CD4-positive, alpha-beta memory T cell (primary cell): ENCODE measurements around the gene CTTNBP2NL. TPM values are rescaled to one million over a fixed set of nuclear protein-coding genes. Genes with fewer than 3 reads are reported as not detected.
"Not testable (repeated sequence)": the region's sequence is repeated elsewhere in the genome, so short reads cannot be mapped to it uniquely, and the experiment has no call there.

Experiments
- CTCF ChIA-PET: fragments of 350-600 bp; sonication (Branson Sonifier 250); formaldehyde crosslinking; loops from one replicate; lab custom pipeline; 2021; ENCODE audit warnings: inconsistent platforms; ENCODE audit not compliant: partially characterized antibody; lab: Charles Lee
- POLR2A ChIA-PET: fragments of 350-600 bp; sonication (Branson Sonifier 250); formaldehyde crosslinking; loops from one replicate; lab custom pipeline; 2021; ENCODE audit not compliant: partially characterized antibody; lab: Charles Lee
- DNase-seq, 5 donors: peaks; one replicate each; pipeline versions ENCODE4 v3.0.0 to v3.0.0-alpha.2; 2020 to 2022; ENCODE audit warnings: mixed read lengths in 1 of 5
- H3K27ac ChIP-seq: one replicate; pipeline ENCODE4 v1.7.0; 2013; ENCODE audit warnings: low read depth, low read length
- H3K27me3 ChIP-seq: 2 replicates; pipeline ENCODE4 v1.7.0; 2013; ENCODE audit warnings: mild to moderate bottlenecking, low read length, moderate library complexity; ENCODE audit not compliant: insufficient read depth
- H3K36me3 ChIP-seq: 2 replicates; pipeline ENCODE4 v1.7.0; 2013; ENCODE audit warnings: mild to moderate bottlenecking, low read length, moderate library complexity; ENCODE audit not compliant: insufficient read depth
- H3K4me1 ChIP-seq: 2 replicates; pipeline ENCODE4 v1.7.0; 2013; ENCODE audit warnings: mild to moderate bottlenecking, low read length, moderate library complexity; ENCODE audit not compliant: insufficient read depth
- H3K4me3 ChIP-seq, 2 donors: one replicate each; pipeline ENCODE4 v1.7.0; 2013; ENCODE audit warnings: low read length in 2 of 2, mild to moderate bottlenecking in 1 of 2
- H3K9me3 ChIP-seq, 2 donors: one replicate each; pipeline ENCODE4 v1.7.0; 2013; ENCODE audit warnings: low read length in 2 of 2, control low read depth in 1 of 2; ENCODE audit not compliant: control insufficient read depth in 1 of 2
- H3K27ac Mint-ChIP-seq, 7 donors: one replicate each; pipeline ENCODE4 v1.8.0; 2020 to 2021; ENCODE audit warnings: mixed read lengths in 7 of 7, mild to moderate bottlenecking in 6 of 7, inconsistent platforms in 3 of 7, moderate library complexity in 3 of 7
- H3K27me3 Mint-ChIP-seq, 2 donors: one replicate each; pipeline ENCODE4 v1.8.0; 2020 to 2021; ENCODE audit warnings: mixed read lengths in 2 of 2
- H3K36me3 Mint-ChIP-seq, 2 donors: one replicate each; pipeline ENCODE4 v1.8.0; 2020 to 2021; ENCODE audit warnings: mixed read lengths in 2 of 2, inconsistent platforms in 1 of 2, mild to moderate bottlenecking in 1 of 2
- H3K4me1 Mint-ChIP-seq, 4 donors: one replicate each; pipeline ENCODE4 v1.8.0; 2020 to 2021; ENCODE audit warnings: mixed read lengths in 4 of 4, mild to moderate bottlenecking in 1 of 4
- H3K4me3 Mint-ChIP-seq, 8 donors: one replicate each; pipeline ENCODE4 v1.8.0; 2020 to 2021; ENCODE audit warnings: mixed read lengths in 8 of 8, mild to moderate bottlenecking in 7 of 8, moderate library complexity in 6 of 8, inconsistent platforms in 3 of 8
- H3K9me3 Mint-ChIP-seq, 8 donors: one replicate each; pipeline ENCODE4 v1.8.0; 2020 to 2021; ENCODE audit warnings: mixed read lengths in 8 of 8, mild to moderate bottlenecking in 5 of 8, inconsistent platforms in 3 of 8, moderate library complexity in 1 of 8
- intact Hi-C: fragments of 100-400 bp; cut with micrococcal nuclease; formaldehyde crosslinking; loops from one replicate; pipeline ENCODE4 v1.15.1; 2023
- polyA plus RNA-seq, 2 donors: library from polyadenylated mRNA; unstranded; fragments of 300-500 nt; fragmentation: Illumina TruSeq; gene quantifications; one replicate each; pipeline ENCODE4 v1.2.3, GENCODE V29; 2021
- total RNA-seq, 2 experiments: library from RNA; stranded (reverse); gene quantifications; one replicate each; pipeline ENCODE4 v1.2.3, GENCODE V29; 2021

CTTNBP2NL gene
- total and polyA plus RNA-seq, 4 experiments from 2014 or later = 0.24 to 0.84 (median 0.47) TPM; not detected in 1

DNA sequence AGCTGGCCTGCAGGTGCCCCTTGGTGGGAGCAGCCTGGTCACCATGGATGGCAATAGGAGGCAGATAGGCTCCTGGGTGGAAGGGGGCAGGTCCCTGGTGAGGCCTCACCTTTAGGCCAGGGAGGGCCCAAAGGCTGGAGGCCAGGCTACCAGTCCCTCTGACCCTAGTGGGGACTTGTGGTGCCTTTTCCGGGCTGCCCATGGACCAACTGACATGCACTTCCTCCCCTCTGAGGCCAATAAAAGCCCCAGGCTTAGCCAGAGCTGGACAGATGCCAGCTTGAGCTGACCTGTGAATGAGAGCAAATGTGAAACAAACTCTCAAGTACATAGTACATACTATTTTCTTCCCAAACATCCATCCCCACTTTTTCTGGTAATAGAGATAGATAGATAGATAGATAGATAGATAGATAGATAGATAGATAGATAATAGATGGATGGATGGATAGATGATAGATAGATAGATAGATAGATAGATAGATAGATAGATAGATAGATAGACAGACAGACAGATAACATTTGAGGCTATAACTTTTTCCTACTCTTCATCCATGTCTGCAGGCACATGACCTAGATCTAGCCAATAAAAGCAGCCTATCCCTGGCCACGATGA is 9.2 kb upstream of the CTTNBP2NL start:
- Mint-ChIP-seq H3K4me3 (no peak overlapping the region), H3K36me3 (no peaks in the 10 kb centered on the region), H3K27me3 (peaks cover 13 to 31% of the 10 kb centered on the region in 2 donors)

DNA sequence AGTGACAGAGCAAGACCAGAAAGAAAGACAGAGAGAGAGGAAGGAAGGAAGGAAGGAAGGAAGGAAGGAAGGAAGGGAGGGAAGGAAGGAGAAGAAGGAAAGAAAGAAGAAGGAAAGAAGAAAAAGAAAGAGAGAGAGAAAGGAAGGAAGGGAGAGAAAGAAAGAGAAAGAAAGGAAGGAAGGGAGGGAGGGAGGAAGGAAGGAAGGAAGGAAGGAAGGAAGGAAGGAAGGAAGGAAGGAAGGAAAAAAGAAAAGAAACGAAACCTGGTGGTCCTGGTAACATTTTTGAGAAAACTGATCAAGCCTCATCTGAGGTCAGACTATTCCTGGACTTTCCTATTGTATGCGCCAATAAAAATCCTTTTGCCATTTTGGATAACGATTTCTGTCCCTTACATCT is 8.2 kb upstream of the CTTNBP2NL start:
- Histone ChIP-seq H3K36me3 (no peaks in the 10 kb centered on the region), H3K27ac (no peak overlapping the region), H3K9me3 (no peaks in the 10 kb centered on the region), H3K4me3 (no peak overlapping the region), H3K27me3 (peaks cover 4% of the 10 kb centered on the region), H3K4me1 (peaks cover 5% of the 10 kb centered on the region)
- Mint-ChIP-seq H3K27me3 (peaks cover 13 to 32% of the 10 kb centered on the region in 2 donors), H3K4me1 (peaks cover 0 to 6% (median 3%) of the 10 kb centered on the region in 4 donors), H3K36me3 (no peaks in the 10 kb centered on the region), H3K27ac (no peak overlapping the region), H3K9me3 (no peaks in the 10 kb centered on the region), H3K4me3 (no peak overlapping the region)
- CTCF ChIA-PET = no interaction called here
- DNase-seq = no peak
- POLR2A ChIA-PET = no interaction called here
- intact Hi-C loops = no loop called here

More for the DNA sequence above, 9.2 kb upstream of the CTTNBP2NL start:
- H3K9me3 ChIP-seq = no peaks in the 10 kb centered on the region
- intact Hi-C loops = no loop called here
- DNase-seq = no peak
- H3K9me3 Mint-ChIP-seq = no peaks in the 10 kb centered on the region
- peaks cover 4% of the 10 kb centered on the region for H3K27me3 ChIP-seq
- H3K4me3 ChIP-seq = no peak overlapping the region
- CTCF ChIA-PET = interaction anchor here (0.8 kb wide), 1 partner anchor 80 kb away, joined by 3 read pairs; no protein-coding TSS in a partner anchor
- H3K36me3 ChIP-seq = no peaks in the 10 kb centered on the region
- no peak overlapping the region for H3K27ac Mint-ChIP-seq
- peaks cover 5% of the 10 kb centered on the region for H3K4me1 ChIP-seq
- H3K27ac ChIP-seq = no peak overlapping the region
- POLR2A ChIA-PET = no interaction called here
- peaks cover 0 to 6% (median 3%) of the 10 kb centered on the region in 4 donors for H3K4me1 Mint-ChIP-seq

DNA sequence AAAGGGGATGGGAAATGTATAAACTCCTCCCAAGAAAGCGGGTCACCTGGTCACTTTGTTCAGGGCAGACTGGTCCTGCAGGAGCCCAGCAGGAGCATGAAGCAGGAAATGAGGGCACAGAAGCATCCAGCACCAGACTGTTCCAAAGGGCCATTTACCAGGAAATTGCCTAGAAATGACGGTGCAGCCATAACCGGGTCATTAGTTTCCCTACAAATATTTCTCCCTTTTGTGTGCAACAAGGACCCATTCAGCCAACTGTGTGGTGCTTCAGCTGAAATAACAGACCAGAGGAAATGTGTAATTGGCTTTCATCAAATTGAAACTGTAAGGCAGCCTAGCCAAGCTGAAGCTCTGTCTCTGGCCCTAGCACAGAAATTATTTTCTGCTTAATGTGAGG is 7.6 kb upstream of the CTTNBP2NL start:
- H3K4me3 Mint-ChIP-seq = no peak overlapping the region
- Histone ChIP-seq H3K27ac (no peak overlapping the region), H3K27me3 (peaks cover 4% of the 10 kb centered on the region), H3K36me3 (no peaks in the 10 kb centered on the region), H3K4me3 (no peak overlapping the region), H3K4me1 (peaks cover 5% of the 10 kb centered on the region), H3K9me3 (no peaks in the 10 kb centered on the region)
- no peak overlapping the region for H3K27ac Mint-ChIP-seq
- CTCF ChIA-PET = interaction anchor here (7.1 kb wide), 1 partner anchor 77 kb away, joined by 203 read pairs; no protein-coding TSS in a partner anchor
- peaks cover 0 to 6% (median 3%) of the 10 kb centered on the region in 4 donors for H3K4me1 Mint-ChIP-seq
- no peaks in the 10 kb centered on the region for H3K36me3 Mint-ChIP-seq
- peaks cover 13 to 29% of the 10 kb centered on the region in 2 donors for H3K27me3 Mint-ChIP-seq
- intact Hi-C loops = no loop called here
- POLR2A ChIA-PET = no interaction called here
- H3K9me3 Mint-ChIP-seq = no peaks in the 10 kb centered on the region
- DNase-seq = no peak

DNA sequence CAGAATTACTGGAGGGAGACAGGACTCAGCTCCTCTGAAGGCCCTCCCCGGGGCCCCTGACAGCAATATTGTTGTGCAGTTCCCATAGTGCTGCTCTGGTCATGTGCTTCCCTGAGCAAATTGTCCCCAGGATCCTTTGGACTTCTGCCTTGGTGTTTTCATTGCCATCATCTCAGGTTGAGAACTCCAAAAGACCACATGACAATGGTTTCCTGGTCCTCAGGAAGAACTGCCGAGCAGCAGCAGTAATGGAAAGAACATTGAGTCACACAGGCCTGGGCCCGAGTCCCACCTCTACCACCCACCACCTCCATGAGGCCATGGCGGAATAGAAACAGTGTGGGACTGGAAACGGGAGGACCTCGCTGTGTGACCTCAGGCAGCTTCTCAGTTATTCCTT is 6.3 kb upstream of the CTTNBP2NL start:
- peaks cover 5% of the 10 kb centered on the region for H3K4me1 ChIP-seq
- CTCF ChIA-PET = interaction anchor here (0.7 to 7.1 kb wide), 10 partner anchors 9 to 330 kb away, joined by 3 to 203 read pairs (median 4); partner anchors contain the start of gene MOV10
- peaks cover 4% of the 10 kb centered on the region for H3K27me3 ChIP-seq
- Mint-ChIP-seq H3K36me3 (no peaks in the 10 kb centered on the region), H3K9me3 (no peaks in the 10 kb centered on the region), H3K4me3 (no peak overlapping the region), H3K27ac (no peak overlapping the region), H3K27me3 (peaks cover 12 to 28% of the 10 kb centered on the region in 2 donors), H3K4me1 (peaks cover 0 to 6% (median 4%) of the 10 kb centered on the region in 4 donors)
- no peaks in the 10 kb centered on the region for H3K36me3 ChIP-seq
- H3K9me3 ChIP-seq = no peaks in the 10 kb centered on the region
- intact Hi-C loops = loop anchor here (1.0 to 2.0 kb wide), 5 partner anchors 77 to 683 kb away; partner anchors contain the start of genes CAPZA1, LRIG2, RHOC and ST7L
- no peak overlapping the region for H3K27ac ChIP-seq
- H3K4me3 ChIP-seq = no peak overlapping the region
- no peak for DNase-seq
- POLR2A ChIA-PET = no interaction called here

DNA sequence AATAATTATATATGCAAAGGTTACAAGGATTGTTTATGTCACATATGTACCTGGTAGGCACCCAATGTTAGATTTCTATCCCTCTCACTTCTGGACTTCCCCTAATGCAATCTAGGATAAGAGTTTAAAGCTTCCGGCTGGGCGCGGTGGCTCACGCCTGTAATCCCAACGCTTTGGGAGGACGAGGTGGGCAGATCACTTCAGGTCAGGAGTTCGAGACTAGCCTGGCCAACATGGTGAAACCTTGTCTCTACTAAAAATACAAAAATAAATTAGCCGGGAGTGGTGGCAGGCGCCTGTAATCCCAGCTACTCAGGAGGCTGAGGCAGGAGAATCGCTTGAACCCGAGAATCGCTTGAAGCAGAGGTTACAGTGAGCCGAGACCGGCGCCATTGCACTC is 5.7 kb upstream of the CTTNBP2NL start:
- H3K9me3 Mint-ChIP-seq, H3K27ac Mint-ChIP-seq, H3K4me3 ChIP-seq, H3K9me3 ChIP-seq, H3K4me1 ChIP-seq, H3K36me3 ChIP-seq, H3K4me3 Mint-ChIP-seq, DNase-seq, H3K4me1 Mint-ChIP-seq, H3K27me3 ChIP-seq, H3K27ac ChIP-seq, H3K36me3 Mint-ChIP-seq: not testable (repeated sequence)
- POLR2A ChIA-PET = interaction anchor here (0.9 to 2.3 kb wide), 4 partner anchors 76 to 325 kb away, joined by 3 to 10 read pairs (median 5); partner anchors contain the start of genes PPM1J and RHOC
- H3K27me3 Mint-ChIP-seq = peaks cover 12 to 24% of the 10 kb centered on the region in 2 donors
- CTCF ChIA-PET = interaction anchor here (0.6 to 7.1 kb wide), 28 partner anchors 9 to 1661 kb away, joined by 3 to 203 read pairs (median 6); partner anchors contain the start of genes LRIG2, MOV10, ST7L and WNT2B
- intact Hi-C loops = loop anchor here (1.0 to 2.0 kb wide), 5 partner anchors 76 to 682 kb away; partner anchors contain the start of genes CAPZA1, LRIG2, RHOC and ST7L

DNA sequence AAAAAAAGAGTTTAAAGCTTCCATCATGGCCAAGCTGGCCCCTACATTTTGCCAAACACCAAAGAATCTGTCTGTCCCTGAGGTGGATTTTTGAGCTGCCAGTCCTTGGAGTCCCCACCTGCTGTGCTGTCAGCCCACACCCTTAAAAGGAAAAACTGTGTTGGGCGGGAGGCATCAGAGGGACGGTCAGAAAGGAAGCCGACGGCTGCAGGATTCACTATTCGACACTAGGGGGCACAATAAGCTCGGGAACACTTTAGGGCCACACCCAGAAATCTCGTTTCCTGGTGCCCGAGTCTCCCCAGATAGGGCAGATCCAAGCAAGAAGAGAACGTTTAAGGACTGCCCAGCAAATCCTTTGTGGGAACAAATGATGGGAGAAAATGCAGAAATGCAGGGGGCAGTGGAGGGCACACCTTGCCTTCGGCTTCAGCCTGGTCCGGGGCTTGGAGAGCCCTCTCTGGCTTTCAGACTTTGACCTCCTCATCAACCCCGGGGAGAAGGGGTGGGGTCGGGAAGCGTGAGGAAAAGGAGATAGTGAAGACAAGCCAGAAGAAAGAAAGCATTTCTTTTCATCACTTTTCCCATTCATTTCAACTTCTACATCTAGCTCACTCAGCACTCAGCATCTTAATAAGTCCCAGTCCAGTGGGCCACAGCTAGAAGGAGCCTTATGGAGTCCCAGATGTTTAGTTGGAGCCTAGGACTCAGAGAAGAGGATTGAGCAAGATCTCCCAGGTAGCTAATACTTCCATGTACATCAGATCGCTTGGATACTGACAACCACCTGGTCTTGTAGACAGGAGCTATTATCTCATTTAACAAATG is 5.0 kb upstream of the CTTNBP2NL start:
- ChIA-PET POLR2A (interaction anchor here (0.9 to 2.3 kb wide), 5 partner anchors 75 to 682 kb away, joined by 3 to 10 read pairs (median 3); partner anchors contain the start of genes LRIG2, PPM1J and RHOC), CTCF (interaction anchor here (0.6 to 7.1 kb wide), 35 partner anchors 10 to 1662 kb away, joined by 3 to 203 read pairs (median 5); partner anchors contain the start of genes LRIG2, MOV10, ST7L and WNT2B)
- Histone ChIP-seq H3K4me1 (peaks cover 13% of the 10 kb centered on the region), H3K27ac (no peak overlapping the region), H3K9me3 (no peaks in the 10 kb centered on the region), H3K36me3 (no peaks in the 10 kb centered on the region), H3K27me3 (peaks cover 4% of the 10 kb centered on the region), H3K4me3 (no peak overlapping the region)
- intact Hi-C loops = loop anchor here (1.0 to 2.0 kb wide), 5 partner anchors 75 to 682 kb away; partner anchors contain the start of genes CAPZA1, LRIG2, RHOC and ST7L
- Mint-ChIP-seq H3K27me3 (peaks cover 12 to 24% of the 10 kb centered on the region in 2 donors), H3K4me3 (peak overlapping the region in 5 of 8 donors; percentile 1 to 71 (median 40)), H3K4me1 (peaks cover 9 to 15% (median 10%) of the 10 kb centered on the region in 4 donors), H3K36me3 (peaks cover 0 to under 1% of the 10 kb centered on the region in 2 donors), H3K27ac (peak overlapping the region in 1 of 7 donors; percentile 9), H3K9me3 (no peaks in the 10 kb centered on the region)
- peak; percentile 72 to 79 (median 78) for DNase-seq
